HG03025 (cell line): ENCODE results near the gene OR56A4.

Experiments used
- ATAC-seq: cut with Tn5 transposase; IDR thresholded peaks from one replicate; pipeline ENCODE4 v1.9.1; 2021; ENCODE audit warnings: mild to moderate bottlenecking, moderate library complexity; ENCODE audit not compliant: unreplicated experiment, low FRiP score

The OR56A4 gene

GRCh38 chr11:6006846-6007245, at the start of gene OR56A4:
Gene OR56A4 (minus strand): TSS chr11:6006946. CDS start chr11:6002992, 3,954 bp downstream.
- no peak for ATAC-seq

GRCh38 chr11:6055569-6055968, 48.8 kb upstream of the OR56A4 start:
- no peak for ATAC-seq

GRCh38 chr11:6052374-6052773, 45.6 kb upstream of the OR56A4 start:
- ATAC-seq = no peak

GRCh38 chr11:6040874-6041273, 34.1 kb upstream of the OR56A4 start:
- no peak for ATAC-seq

- no peak for ATAC-seq
These were observed 24.1 kb upstream of the OR56A4 start, which contains the start of gene OR56A1 for GRCh38 chr11:6030708-6031405. Gene OR56A1 (minus strand): TSS chr11:6030758. CDS start chr11:6027692, 3,066 bp downstream.

GRCh38 chr11:6027501-6027900, 20.8 kb upstream of the OR56A4 start:
- no peak for ATAC-seq

GRCh38 chr11:6025056-6025455, 18.3 kb upstream of the OR56A4 start:
- no peak for ATAC-seq

GRCh38 chr11:6022956-6023355, 16.2 kb upstream of the OR56A4 start:
- no peak for ATAC-seq

GRCh38 chr11:6013042-6013441, 6.3 kb upstream of the OR56A4 start:
- ATAC-seq = no peak

- ATAC-seq = no peak
These were observed 5.4 kb upstream of the OR56A4 start for GRCh38 chr11:6012035-6012668.

- ATAC-seq = no peak
These were observed 351 bp downstream of the OR56A4 start for GRCh38 chr11:6006395-6006794.

- no peak for ATAC-seq
These were observed 4.5 kb downstream of the OR56A4 start for GRCh38 chr11:6002202-6002699.

GRCh38 chr11:5994791-5995190, 12.0 kb downstream of the OR56A4 start:
- ATAC-seq = no peak

- no peak for ATAC-seq
These were observed 14.0 kb downstream of the OR56A4 start for GRCh38 chr11:5992604-5993251.

- no peak for ATAC-seq
These were observed 14.6 kb downstream of the OR56A4 start for GRCh38 chr11:5992150-5992549.

GRCh38 chr11:5989203-5989602, 17.5 kb downstream of the OR56A4 start:
- no peak for ATAC-seq

- ATAC-seq = no peak
These were observed 19.9 kb downstream of the OR56A4 start, which contains the start of gene OR52L1 for GRCh38 chr11:5986885-5987284. Gene OR52L1 (minus strand): TSS chr11:5986985. CDS start chr11:5986930, 55 bp downstream.

GRCh38 chr11:5983443-5983842, 23.3 kb downstream of the OR56A4 start:
- no peak for ATAC-seq

GRCh38 chr11:5973530-5973929, 33.2 kb downstream of the OR56A4 start:
- ATAC-seq = no peak

GRCh38 chr11:5968394-5968793, 38.4 kb downstream of the OR56A4 start, which contains the start of gene OR56A5:
Gene OR56A5 (minus strand): TSS chr11:5968494. CDS start chr11:5968494, 0 bp downstream.
- ATAC-seq = no peak

GRCh38 chr11:5967708-5968107, 39.0 kb downstream of the OR56A4 start:
- ATAC-seq = no peak
